ENCODE data around the gene BAHCC1. TPM values are rescaled to one million over a fixed set of nuclear protein-coding genes. Genes with fewer than 3 reads are reported as not detected.

The BAHCC1 gene
- total RNA-seq, 2 donors from 2014 or later = 12.5 to 26.3 TPM

- Histone ChIP-seq H3K9me3 (no peaks in the 10 kb centered on the region), H3K4me3 (peak overlapping the region; percentile 48), H3K4me1 (peaks cover 13% of the 10 kb centered on the region), H3K9ac (ENCODE audit: low read depth in 2 of 2, low read length in 2 of 2) (peak overlapping the region; percentile 20 to 34), H3K36me3 (no peaks in the 10 kb centered on the region), H3K27me3 (peaks cover 4% of the 10 kb centered on the region), H3K27ac (no peak overlapping the region)
- DNase-seq = no peak
- TF ChIP-seq, protein P1, sequence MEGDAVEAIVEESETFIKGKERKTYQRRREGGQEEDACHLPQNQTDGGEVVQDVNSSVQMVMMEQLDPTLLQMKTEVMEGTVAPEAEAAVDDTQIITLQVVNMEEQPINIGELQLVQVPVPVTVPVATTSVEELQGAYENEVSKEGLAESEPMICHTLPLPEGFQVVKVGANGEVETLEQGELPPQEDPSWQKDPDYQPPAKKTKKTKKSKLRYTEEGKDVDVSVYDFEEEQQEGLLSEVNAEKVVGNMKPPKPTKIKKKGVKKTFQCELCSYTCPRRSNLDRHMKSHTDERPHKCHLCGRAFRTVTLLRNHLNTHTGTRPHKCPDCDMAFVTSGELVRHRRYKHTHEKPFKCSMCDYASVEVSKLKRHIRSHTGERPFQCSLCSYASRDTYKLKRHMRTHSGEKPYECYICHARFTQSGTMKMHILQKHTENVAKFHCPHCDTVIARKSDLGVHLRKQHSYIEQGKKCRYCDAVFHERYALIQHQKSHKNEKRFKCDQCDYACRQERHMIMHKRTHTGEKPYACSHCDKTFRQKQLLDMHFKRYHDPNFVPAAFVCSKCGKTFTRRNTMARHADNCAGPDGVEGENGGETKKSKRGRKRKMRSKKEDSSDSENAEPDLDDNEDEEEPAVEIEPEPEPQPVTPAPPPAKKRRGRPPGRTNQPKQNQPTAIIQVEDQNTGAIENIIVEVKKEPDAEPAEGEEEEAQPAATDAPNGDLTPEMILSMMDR (IDR thresholded peaks at IDR 0.05) = no peak
- intact Hi-C loops (cut with DNase I) = loop anchor here (5.0 kb wide), 1 partner anchor 80 kb away; no protein-coding TSS in a partner anchor
Observed at GRCh38 chr17:81481815-81482505, 86.7 kb downstream of the BAHCC1 start.

DNA sequence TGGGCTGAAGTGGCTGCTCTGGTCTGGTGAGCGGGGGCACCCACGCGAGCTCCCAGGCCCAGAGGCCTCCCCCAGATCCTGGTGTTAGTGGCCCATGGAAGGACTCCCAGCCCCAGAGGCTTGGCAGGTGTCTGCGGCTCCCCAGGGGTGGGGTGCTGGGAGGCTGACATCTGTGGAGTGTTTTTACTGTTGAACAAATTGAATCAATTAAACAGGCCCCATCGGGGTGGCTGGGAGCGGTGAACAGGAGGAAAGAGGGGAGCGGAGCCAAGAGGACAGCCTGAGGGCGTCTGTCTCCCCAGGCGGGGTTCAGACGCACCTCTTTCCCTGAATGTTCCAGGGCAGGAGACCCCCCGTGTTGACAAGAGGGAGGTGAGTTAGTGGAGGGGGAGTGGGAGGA, 87.4 kb downstream of the BAHCC1 start:
- peaks cover 4% of the 10 kb centered on the region for H3K27me3 ChIP-seq
- no peaks in the 10 kb centered on the region for H3K36me3 ChIP-seq
- H3K27ac ChIP-seq = no peak overlapping the region
- H3K4me3 ChIP-seq = no peak overlapping the region
- DNase-seq = no peak
- TF ChIP-seq, protein P1 (IDR thresholded peaks at IDR 0.05) = no peak
- H3K9ac ChIP-seq (ENCODE audit: low read depth in 2 of 2, low read length in 2 of 2) = no peak overlapping the region
- no peaks in the 10 kb centered on the region for H3K9me3 ChIP-seq
- intact Hi-C loops (cut with DNase I) = loop anchor here (5.0 kb wide), 1 partner anchor 80 kb away; no protein-coding TSS in a partner anchor
- peaks cover 16% of the 10 kb centered on the region for H3K4me1 ChIP-seq

GRCh38 chr17:81483085-81483861, 88.0 kb downstream of the BAHCC1 start:
- H3K9ac ChIP-seq (ENCODE audit: low read depth in 2 of 2, low read length in 2 of 2) = peak overlapping the region; percentile 34 to 38
- peak overlapping the region; percentile 26 for H3K4me3 ChIP-seq
- intact Hi-C loops (cut with DNase I) = loop anchor here (5.0 kb wide), 1 partner anchor 81 kb away; no protein-coding TSS in a partner anchor
- TF ChIP-seq, protein P1 (IDR thresholded peaks at IDR 0.05) = no peak
- peaks cover 16% of the 10 kb centered on the region for H3K4me1 ChIP-seq
- no peaks in the 10 kb centered on the region for H3K9me3 ChIP-seq
- DNase-seq = peak; percentile 32
- H3K27me3 ChIP-seq = peaks cover 4% of the 10 kb centered on the region
- no peaks in the 10 kb centered on the region for H3K36me3 ChIP-seq
- no peak overlapping the region for H3K27ac ChIP-seq

GRCh38 chr17:81483862-81484194, 88.6 kb downstream of the BAHCC1 start:
- Histone ChIP-seq H3K9me3 (no peaks in the 10 kb centered on the region), H3K27me3 (peaks cover 4% of the 10 kb centered on the region), H3K4me1 (peaks cover 16% of the 10 kb centered on the region), H3K27ac (no peak overlapping the region), H3K36me3 (no peaks in the 10 kb centered on the region), H3K4me3 (peak overlapping the region; percentile 26), H3K9ac (ENCODE audit: low read depth in 2 of 2, low read length in 2 of 2) (peak overlapping the region; percentile 34 to 38)
- intact Hi-C loops (cut with DNase I) = loop anchor here (2.0 to 5.0 kb wide), 2 partner anchors 82 to 231 kb away; no protein-coding TSS in a partner anchor
- TF ChIP-seq, protein P1 (IDR thresholded peaks at IDR 0.05) = no peak
- DNase-seq = no peak

GRCh38 chr17:81484195-81484979, 89.1 kb downstream of the BAHCC1 start:
- Histone ChIP-seq H3K9ac (ENCODE audit: low read depth in 2 of 2, low read length in 2 of 2) (peak overlapping the region in 1 of 2 donors; percentile 49), H3K36me3 (no peaks in the 10 kb centered on the region), H3K27me3 (peaks cover 4% of the 10 kb centered on the region), H3K4me3 (peak overlapping the region; percentile 26), H3K9me3 (no peaks in the 10 kb centered on the region), H3K27ac (no peak overlapping the region), H3K4me1 (peaks cover 16% of the 10 kb centered on the region)
- intact Hi-C loops (cut with DNase I) = loop anchor here (2.0 to 5.0 kb wide), 2 partner anchors 82 to 232 kb away; no protein-coding TSS in a partner anchor
- TF ChIP-seq, protein P1 (IDR thresholded peaks at IDR 0.05) = peak; percentile 99
- peak; percentile 86 for DNase-seq

Data from colonic mucosa (tissue), 4 donors.